Measurements from ENCODE around the gene GNAS. TPM values are rescaled to one million over a fixed set of nuclear protein-coding genes. Genes with fewer than 3 reads are reported as not detected.
A peak's percentile ranks its signal among the peaks of the same experiment; 100 is the strongest.

Gene GNAS
- total RNA-seq, 2 experiments from 2014 or later = 658 to 692 TPM

DNA sequence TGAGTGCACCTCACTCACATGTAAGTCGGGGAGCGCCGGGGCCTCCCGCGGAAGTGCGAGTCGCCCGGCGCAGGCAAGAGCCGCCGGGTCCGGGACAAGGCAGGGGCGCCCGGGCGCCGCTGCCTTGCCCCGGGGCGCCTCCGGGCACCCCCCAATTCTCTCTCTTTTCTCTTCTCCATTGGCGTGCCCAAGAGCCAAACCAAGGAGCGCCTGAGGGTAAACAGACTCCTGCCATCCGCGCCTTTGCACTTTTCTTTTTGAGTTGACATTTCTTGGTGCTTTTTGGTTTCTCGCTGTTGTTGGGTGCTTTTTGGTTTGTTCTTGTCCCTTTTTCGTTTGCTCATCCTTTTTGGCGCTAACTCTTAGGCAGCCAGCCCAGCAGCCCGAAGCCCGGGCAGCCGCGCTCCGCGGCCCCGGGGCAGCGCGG is 36.8 kb downstream of the GNAS start:
- Mint-ChIP-seq H3K36me3 (peaks cover 12% of the 10 kb centered on the region), H3K4me1 (ENCODE audit: low read depth) (peaks cover 33% of the 10 kb centered on the region), H3K27me3 (no peaks in the 10 kb centered on the region), H3K27ac (peak overlapping the region; percentile 84), H3K9me3 (no peaks in the 10 kb centered on the region), H3K4me3 (peak overlapping the region; percentile 81)
- POLR2A ChIA-PET = interaction anchor here (0.9 to 1.9 kb wide), 7 partner anchors 18 to 275 kb away, joined by 3 to 12 read pairs (median 4); partner anchors contain the start of genes ATP5F1E and STX16
- intact Hi-C loops (cut with micrococcal nuclease) = no loop called here
- CTCF ChIA-PET = no interaction called here
- DNase-seq = no peak

DNA sequence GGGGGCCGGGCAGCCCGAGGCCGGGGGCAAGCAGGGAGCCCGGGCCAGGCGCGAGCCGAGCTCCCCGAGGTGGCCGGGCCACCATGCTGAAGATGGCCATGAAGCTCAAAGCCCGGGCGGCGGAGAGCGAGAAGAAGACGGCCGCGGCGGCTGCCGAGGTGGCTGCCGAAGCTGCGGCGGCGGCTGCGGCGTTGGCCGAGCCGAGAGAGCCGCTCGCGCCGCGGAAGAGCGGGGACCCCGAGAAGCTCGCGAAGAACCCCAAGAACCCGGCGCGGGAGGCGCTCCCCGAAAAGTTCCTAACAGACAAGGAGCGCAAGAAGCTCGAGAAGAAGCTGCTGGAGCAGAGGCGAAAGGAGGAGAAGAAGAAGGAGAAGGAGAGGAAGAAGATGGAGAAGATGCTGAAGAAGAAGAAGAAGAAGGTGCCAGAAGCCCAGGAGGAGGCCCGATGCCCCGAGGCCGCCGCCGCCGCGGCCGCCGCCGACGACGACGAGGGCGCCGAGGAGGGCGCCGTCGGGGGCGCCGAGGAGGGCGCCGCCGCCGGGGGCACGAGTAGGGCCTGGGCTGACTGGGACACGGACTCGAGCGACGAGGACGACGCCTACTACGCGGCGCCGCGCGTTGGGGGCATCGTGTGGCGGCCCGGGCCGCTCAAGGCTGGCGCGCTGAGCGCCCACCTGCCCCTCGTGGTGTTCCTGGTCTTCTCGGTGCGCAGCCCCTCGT is 37.4 kb downstream of the GNAS start:
- intact Hi-C loops (cut with micrococcal nuclease) = loop anchor here (1.0 to 5.0 kb wide), 4 partner anchors 233 to 1498 kb away; partner anchors contain the start of genes RAB22A and RBM38
- H3K4me3 Mint-ChIP-seq = peak overlapping the region; percentile 88
- H3K27me3 Mint-ChIP-seq = no peaks in the 10 kb centered on the region
- ChIA-PET CTCF (no interaction called here), POLR2A (interaction anchor here (0.6 to 1.9 kb wide), 9 partner anchors 16 to 275 kb away, joined by 3 to 12 read pairs (median 4); partner anchors contain the start of genes ATP5F1E and STX16)
- DNase-seq = no peak
- peaks cover 14% of the 10 kb centered on the region for H3K36me3 Mint-ChIP-seq
- H3K27ac Mint-ChIP-seq = peak overlapping the region; percentile 93
- H3K9me3 Mint-ChIP-seq = no peaks in the 10 kb centered on the region
- peaks cover 39% of the 10 kb centered on the region for H3K4me1 Mint-ChIP-seq (ENCODE audit: low read depth)

DNA sequence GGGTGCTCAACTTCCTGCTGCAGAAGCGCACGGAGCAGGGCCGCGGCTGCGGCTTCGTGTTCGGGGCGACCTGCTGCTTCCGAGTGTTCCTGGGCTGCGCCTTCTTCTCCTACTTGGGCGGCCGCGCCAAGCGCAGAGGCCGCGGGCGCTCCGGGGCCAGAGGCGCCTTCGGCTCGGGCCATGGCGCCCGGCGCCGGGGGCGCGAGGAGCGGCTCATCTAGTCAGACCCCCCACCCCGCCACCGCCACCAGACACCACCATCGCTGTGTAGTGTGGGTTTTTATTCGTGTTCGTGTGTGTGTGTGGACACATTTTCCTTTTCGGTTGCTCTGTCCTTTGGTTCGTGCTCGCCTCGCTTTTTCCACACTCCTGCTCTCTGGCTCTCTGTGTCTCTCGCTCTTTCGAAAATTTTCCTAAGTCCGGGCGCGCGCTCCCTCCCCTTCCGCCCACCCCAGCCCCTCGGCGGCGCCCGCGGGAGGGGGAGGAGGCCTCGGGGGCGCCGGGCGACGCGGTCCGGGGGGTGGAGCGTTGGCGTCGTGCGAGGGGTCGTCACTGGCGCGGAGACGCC is 38.1 kb downstream of the GNAS start:
- H3K36me3 Mint-ChIP-seq = peaks cover 20% of the 10 kb centered on the region
- no peaks in the 10 kb centered on the region for H3K27me3 Mint-ChIP-seq
- ChIA-PET CTCF (no interaction called here), POLR2A (interaction anchor here (0.6 to 1.9 kb wide), 6 partner anchors 141 to 240 kb away, joined by 3 to 12 read pairs (median 5); partner anchors contain the start of genes ATP5F1E and STX16)
- peak overlapping the region; percentile 88 for H3K4me3 Mint-ChIP-seq
- no peaks in the 10 kb centered on the region for H3K9me3 Mint-ChIP-seq
- DNase-seq = peak; percentile 69
- intact Hi-C loops (cut with micrococcal nuclease) = loop anchor here (1.0 to 5.0 kb wide), 4 partner anchors 233 to 1498 kb away; partner anchors contain the start of genes RAB22A and RBM38
- H3K4me1 Mint-ChIP-seq (ENCODE audit: low read depth) = peaks cover 45% of the 10 kb centered on the region
- peak overlapping the region; percentile 93 for H3K27ac Mint-ChIP-seq

DNA sequence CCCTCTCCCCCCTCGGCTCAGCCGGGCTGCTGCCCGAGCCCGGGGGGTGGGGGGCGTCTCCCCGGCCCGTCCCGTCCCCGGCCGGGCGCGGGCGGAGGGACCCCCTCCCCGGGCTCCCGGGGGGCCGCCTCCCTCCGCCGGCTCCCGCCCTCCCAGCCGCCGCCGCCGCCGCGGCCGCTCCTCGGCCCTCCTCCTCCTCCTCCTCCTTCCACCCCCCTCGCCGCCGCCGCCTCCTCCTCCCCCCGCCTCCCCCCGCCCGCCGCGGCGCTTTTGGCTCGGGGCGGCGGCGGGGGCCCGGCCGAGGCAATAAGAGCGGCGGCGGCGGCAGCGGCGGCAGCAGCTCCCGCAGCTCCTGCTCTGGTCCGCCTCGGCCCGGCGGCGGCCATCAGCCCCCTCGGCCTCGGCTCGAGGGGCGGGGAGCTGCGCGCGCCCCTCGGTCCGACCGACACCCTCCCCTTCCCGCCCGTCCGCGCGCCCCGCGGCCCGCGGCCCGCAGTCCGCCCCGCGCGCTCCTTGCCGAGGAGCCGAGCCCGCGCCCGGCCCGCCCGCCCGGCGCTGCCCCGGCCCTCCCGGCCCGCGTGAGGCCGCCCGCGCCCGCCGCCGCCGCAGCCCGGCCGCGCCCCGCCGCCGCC is 38.7 kb downstream of the GNAS start:
- peaks cover 26% of the 10 kb centered on the region for H3K36me3 Mint-ChIP-seq
- peaks cover 48% of the 10 kb centered on the region for H3K4me1 Mint-ChIP-seq (ENCODE audit: low read depth)
- peak overlapping the region; percentile 87 for H3K27ac Mint-ChIP-seq
- POLR2A ChIA-PET = interaction anchor here (0.5 to 1.4 kb wide), 4 partner anchors 8 to 240 kb away, joined by 3 to 6 read pairs (median 5); partner anchors contain the start of gene STX16
- CTCF ChIA-PET = no interaction called here
- intact Hi-C loops (cut with micrococcal nuclease) = loop anchor here (5.0 kb wide), 3 partner anchors 276 to 1499 kb away; partner anchors contain the start of genes RAB22A and RBM38
- peak overlapping the region; percentile 66 for H3K4me3 Mint-ChIP-seq
- peak; percentile 78 for DNase-seq
- no peaks in the 10 kb centered on the region for H3K27me3 Mint-ChIP-seq
- no peaks in the 10 kb centered on the region for H3K9me3 Mint-ChIP-seq

DNA sequence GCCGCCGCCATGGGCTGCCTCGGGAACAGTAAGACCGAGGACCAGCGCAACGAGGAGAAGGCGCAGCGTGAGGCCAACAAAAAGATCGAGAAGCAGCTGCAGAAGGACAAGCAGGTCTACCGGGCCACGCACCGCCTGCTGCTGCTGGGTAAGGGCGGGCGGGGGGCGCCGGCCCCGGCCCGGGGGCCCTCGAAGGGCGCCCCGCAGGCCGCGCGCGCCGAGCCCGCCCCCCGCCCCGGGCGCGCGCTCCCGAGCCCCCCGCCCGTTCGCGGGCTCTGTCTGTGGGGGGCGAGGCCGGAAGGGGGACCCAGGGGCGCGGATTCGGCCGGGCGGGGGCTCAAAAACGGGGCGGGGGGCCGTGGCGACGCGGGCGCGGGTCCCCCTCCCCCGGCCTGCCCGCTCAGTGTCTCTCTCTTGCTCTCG is 39.2 kb downstream of the GNAS start:
- Mint-ChIP-seq H3K4me1 (ENCODE audit: low read depth) (peaks cover 47% of the 10 kb centered on the region), H3K36me3 (peaks cover 30% of the 10 kb centered on the region), H3K4me3 (peak overlapping the region; percentile 91), H3K27me3 (no peaks in the 10 kb centered on the region), H3K27ac (peak overlapping the region; percentile 96), H3K9me3 (no peaks in the 10 kb centered on the region)
- ChIA-PET POLR2A (interaction anchor here (0.5 to 1.4 kb wide), 4 partner anchors 9 to 240 kb away, joined by 3 to 6 read pairs (median 5); partner anchors contain the start of gene STX16), CTCF (no interaction called here)
- intact Hi-C loops (cut with micrococcal nuclease) = loop anchor here (1.0 to 5.0 kb wide), 6 partner anchors 89 to 1499 kb away; partner anchors contain the start of genes ATP5F1E, NELFCD, RAB22A and RBM38
- DNase-seq = peak; percentile 46

DNA sequence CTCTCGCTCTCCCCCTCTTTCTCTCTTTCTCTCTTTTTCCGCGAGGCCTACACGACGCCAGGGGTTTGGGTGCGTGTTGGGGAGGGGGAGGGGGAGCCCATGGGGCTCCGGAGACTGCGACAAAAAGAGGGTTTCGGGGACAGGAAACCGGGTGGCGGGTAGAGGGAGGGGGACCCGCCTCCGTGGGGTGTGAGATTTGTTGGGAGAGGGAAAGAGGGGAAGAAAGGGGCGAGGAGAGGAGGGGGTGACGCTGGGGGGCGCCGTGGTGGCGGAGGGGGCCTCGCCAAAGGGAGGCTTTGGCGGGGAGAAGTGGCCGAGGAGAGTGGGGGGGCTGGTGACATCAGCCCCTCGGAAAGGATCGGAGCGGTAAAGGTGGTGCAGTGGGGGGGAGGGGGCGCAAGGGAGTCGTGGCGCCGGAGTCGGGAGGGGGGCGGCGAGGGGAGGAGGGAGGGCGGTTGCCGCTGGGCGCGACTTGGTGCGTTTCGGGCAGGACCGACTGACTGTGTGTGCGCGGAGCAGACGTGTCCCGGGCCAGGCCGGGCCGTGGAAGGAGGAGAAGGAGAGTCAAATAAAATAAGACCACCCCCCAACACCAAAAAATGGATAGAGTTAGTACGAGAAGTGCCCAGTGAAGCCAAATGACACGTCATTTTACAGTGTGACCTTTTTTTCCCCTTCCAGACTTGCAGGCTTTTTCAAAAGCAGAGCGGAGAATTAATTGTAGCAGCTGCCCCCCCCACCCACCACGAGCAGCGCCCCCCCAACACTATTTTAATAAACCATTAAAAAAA is 39.8 kb downstream of the GNAS start:
- intact Hi-C loops (cut with micrococcal nuclease) = loop anchor here (1.0 to 5.0 kb wide), 6 partner anchors 88 to 1500 kb away; partner anchors contain the start of genes ATP5F1E, NELFCD, RAB22A and RBM38
- H3K27me3 Mint-ChIP-seq = no peaks in the 10 kb centered on the region
- H3K4me3 Mint-ChIP-seq = peak overlapping the region; percentile 91
- peaks cover 35% of the 10 kb centered on the region for H3K36me3 Mint-ChIP-seq
- DNase-seq = peak; percentile 85
- CTCF ChIA-PET = no interaction called here
- no peaks in the 10 kb centered on the region for H3K9me3 Mint-ChIP-seq
- peaks cover 47% of the 10 kb centered on the region for H3K4me1 Mint-ChIP-seq (ENCODE audit: low read depth)
- peak overlapping the region; percentile 96 for H3K27ac Mint-ChIP-seq
- POLR2A ChIA-PET = interaction anchor here (0.8 to 1.4 kb wide), 2 partner anchors 139 to 151 kb away, joined by 4 to 5 read pairs; no protein-coding TSS in a partner anchor

DNA sequence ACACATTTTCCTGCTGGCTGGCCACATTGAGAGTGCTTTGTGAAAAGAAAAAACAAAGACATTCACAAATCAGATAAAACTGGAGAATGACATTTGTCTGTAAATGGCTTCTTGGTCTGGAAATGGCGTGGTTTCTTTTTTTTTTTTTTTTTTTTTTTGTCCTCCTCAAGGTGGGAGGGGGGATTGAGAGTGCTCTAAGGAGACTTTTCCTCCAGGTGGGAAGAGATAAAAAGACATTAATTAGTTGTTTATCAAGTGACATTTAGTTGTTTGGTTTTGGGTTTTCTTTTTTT is 40.4 kb downstream of the GNAS start:
- no peak for DNase-seq
- peak overlapping the region; percentile 96 for H3K27ac Mint-ChIP-seq
- H3K4me3 Mint-ChIP-seq = peak overlapping the region; percentile 91
- peaks cover 40% of the 10 kb centered on the region for H3K36me3 Mint-ChIP-seq
- ChIA-PET CTCF (no interaction called here), POLR2A (interaction anchor here (0.8 kb wide), 1 partner anchor 139 kb away, joined by 4 read pairs; no protein-coding TSS in a partner anchor)
- H3K9me3 Mint-ChIP-seq = no peaks in the 10 kb centered on the region
- intact Hi-C loops (cut with micrococcal nuclease) = loop anchor here (1.0 to 5.0 kb wide), 8 partner anchors 14 to 1501 kb away; partner anchors contain the start of genes ATP5F1E, NELFCD, RAB22A and RBM38
- H3K4me1 Mint-ChIP-seq (ENCODE audit: low read depth) = peaks cover 45% of the 10 kb centered on the region
- no peaks in the 10 kb centered on the region for H3K27me3 Mint-ChIP-seq

DNA sequence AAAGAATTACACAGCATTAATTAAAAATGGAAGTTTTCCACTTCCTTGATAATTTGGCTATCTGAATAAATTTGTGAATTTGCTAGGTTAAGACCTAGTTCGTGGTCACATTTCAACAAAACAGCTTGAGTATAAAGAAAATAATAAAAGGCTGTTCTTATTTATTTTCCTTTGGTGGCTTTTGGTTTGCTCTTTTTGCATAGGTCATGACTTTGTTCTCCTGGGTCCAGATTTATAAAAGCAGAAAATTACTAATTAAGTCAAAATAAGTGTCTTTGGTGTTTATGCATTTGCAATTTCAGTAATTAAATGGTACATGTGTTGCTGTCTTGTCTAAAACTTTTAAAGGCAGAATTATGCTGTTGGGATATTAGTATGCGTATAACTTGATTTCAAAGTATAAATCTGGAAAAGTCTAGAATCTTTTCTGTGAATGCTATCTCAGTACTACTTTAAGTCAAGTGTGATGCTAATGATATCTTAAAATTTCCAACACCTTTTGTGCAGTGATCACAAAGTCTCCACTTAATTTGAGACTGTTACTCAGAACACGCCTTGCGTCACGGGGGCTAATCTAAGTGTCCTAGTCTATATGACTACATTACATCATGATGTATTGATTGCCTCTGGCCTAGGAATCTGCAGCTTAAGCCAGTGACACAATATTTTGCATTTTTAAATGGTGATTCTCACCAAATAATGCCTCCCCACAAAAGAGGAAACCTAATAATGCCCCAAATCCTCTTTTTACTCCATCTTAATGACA is 41.0 kb downstream of the GNAS start:
- H3K27ac Mint-ChIP-seq = peak overlapping the region; percentile 94
- POLR2A ChIA-PET = interaction anchor here (0.8 kb wide), 1 partner anchor 138 kb away, joined by 4 read pairs; no protein-coding TSS in a partner anchor
- H3K36me3 Mint-ChIP-seq = peaks cover 42% of the 10 kb centered on the region
- H3K27me3 Mint-ChIP-seq = no peaks in the 10 kb centered on the region
- H3K9me3 Mint-ChIP-seq = no peaks in the 10 kb centered on the region
- CTCF ChIA-PET = no interaction called here
- H3K4me3 Mint-ChIP-seq = peak overlapping the region; percentile 79
- peak; percentile 83 for DNase-seq
- peaks cover 45% of the 10 kb centered on the region for H3K4me1 Mint-ChIP-seq (ENCODE audit: low read depth)
- intact Hi-C loops (cut with micrococcal nuclease) = loop anchor here (1.0 to 5.0 kb wide), 7 partner anchors 14 to 1501 kb away; partner anchors contain the start of genes ATP5F1E, NELFCD, RAB22A and RBM38

DNA sequence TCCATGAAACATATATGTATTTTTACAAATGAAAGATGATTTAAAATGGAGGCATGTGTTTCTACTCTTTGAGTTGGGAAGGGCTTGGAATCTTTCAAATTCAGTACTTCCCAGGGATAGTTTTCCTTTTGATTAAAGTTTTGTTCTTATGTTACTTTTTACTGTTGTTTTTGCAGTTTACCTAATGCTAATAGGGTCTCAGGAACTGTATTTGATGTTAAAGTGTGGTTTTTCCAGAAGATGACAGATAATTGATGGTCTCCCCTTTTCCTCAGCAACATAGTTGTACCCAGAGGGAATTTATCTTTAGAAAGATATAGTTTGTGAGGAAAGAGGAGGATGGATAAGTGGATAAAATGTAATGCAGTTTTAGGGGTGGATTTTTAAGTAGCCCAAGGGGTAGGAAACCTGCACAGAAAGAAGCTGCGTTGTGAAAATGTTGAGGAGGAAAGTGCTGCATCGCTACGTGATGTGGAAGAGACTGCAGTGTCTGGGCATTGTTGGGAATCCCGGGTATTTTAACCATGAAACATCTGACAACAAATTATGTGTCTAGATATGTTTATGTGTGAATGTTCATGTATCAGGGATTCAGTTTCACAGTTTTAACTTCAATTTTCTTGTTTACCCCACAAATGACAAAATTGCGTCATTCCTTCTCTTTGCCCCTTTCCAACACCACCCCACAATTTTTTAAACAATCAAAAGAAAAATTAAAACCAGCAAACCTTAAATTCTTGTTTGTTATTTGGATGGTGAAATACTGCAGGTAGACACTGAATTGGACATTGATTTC is 42.3 kb downstream of the GNAS start:
- POLR2A ChIA-PET = no interaction called here
- Mint-ChIP-seq H3K36me3 (peaks cover 53% of the 10 kb centered on the region), H3K27me3 (no peaks in the 10 kb centered on the region), H3K4me3 (peak overlapping the region; percentile 23), H3K27ac (peak overlapping the region; percentile 74), H3K4me1 (ENCODE audit: low read depth) (peaks cover 54% of the 10 kb centered on the region), H3K9me3 (no peaks in the 10 kb centered on the region)
- intact Hi-C loops (cut with micrococcal nuclease) = loop anchor here (5.0 kb wide), 3 partner anchors 272 to 1503 kb away; partner anchors contain the start of genes RAB22A and RBM38
- CTCF ChIA-PET = no interaction called here
- DNase-seq = no peak

Measured in activated CD4-positive, alpha-beta memory T cell treated with anti-CD3 and anti-CD28 coated beads for 36 hours (primary cell).